Fibroblast of pulmonary artery (primary cell): ENCODE data around the gene NRSN2.

Experiments used
- DNase-seq: peaks from one replicate; pipeline ENCODE4 v3.0.0-alpha.2; 2010; ENCODE audit warnings: low read depth
- H3K4me3 ChIP-seq: replicated peaks from 2 replicates; pipeline ENCODE4 v1.5.1; 2011; ENCODE audit warnings: low read depth, mild to moderate bottlenecking, control low read depth, low read length, moderate library complexity
- TF ChIP-seq, protein P1 (sequence below): IDR thresholded peaks from 2 replicates; pipeline ENCODE4 v1.5.1; 2011; ENCODE audit warnings: mild to moderate bottlenecking, control low read depth, low read length, inconsistent platforms; ENCODE audit errors: missing control alignments

NRSN2 gene

DNA sequence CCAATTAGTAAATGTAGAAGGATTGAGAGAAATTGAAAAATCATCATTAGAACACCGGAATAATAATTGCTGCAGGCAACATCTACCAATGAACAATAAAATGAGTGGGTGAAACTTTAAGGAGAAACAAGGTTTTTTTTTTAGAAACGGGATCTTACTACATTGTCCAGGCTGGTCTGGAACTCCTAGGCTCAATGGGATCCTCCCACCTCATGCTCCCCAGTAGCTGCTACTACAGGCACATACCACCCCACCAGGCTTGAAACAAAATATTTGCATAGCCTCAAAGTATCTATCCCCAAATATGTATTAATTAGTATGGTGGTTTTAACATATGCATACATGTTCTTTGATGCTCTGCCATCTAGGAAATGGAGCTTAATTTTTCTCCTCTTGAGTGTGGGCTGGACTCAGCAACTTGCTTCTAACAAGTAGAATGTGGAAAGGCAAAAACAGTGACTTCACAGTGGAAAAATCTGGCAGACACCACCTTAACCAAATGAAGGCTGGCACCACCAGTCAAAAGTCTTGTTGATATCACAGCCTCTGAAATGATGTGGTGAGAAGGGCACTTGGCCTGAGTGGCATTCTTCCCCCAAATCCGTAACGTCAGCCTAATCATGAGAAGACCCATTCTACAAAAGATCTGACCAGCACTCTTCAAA is 12.1 kb downstream of the NRSN2 start:
- TF ChIP-seq, protein P1, sequence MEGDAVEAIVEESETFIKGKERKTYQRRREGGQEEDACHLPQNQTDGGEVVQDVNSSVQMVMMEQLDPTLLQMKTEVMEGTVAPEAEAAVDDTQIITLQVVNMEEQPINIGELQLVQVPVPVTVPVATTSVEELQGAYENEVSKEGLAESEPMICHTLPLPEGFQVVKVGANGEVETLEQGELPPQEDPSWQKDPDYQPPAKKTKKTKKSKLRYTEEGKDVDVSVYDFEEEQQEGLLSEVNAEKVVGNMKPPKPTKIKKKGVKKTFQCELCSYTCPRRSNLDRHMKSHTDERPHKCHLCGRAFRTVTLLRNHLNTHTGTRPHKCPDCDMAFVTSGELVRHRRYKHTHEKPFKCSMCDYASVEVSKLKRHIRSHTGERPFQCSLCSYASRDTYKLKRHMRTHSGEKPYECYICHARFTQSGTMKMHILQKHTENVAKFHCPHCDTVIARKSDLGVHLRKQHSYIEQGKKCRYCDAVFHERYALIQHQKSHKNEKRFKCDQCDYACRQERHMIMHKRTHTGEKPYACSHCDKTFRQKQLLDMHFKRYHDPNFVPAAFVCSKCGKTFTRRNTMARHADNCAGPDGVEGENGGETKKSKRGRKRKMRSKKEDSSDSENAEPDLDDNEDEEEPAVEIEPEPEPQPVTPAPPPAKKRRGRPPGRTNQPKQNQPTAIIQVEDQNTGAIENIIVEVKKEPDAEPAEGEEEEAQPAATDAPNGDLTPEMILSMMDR = no peak
- no peak for DNase-seq
- H3K4me3 ChIP-seq = no peak overlapping the region

DNA sequence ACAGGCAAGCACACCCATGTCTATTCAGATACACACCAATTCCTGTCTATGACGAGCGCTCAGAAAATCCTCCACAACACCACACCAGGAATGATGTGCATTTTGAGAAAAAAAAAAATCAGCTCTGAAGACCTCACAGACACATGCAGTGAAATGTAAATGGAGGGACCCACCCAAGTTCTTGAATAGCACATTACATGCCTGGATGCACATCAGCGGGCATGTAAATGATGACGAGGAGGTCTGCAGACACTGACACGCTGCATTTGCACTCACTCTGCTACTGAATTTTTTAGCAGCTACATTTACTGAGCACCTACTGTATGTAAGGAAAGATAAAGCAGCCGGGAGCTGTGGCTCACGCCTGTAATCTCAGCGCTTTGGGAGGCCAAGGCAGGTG is 14.7 kb downstream of the NRSN2 start:
- no peak overlapping the region for H3K4me3 ChIP-seq
- no peak for DNase-seq
- TF ChIP-seq, protein P1 = no peak

DNA sequence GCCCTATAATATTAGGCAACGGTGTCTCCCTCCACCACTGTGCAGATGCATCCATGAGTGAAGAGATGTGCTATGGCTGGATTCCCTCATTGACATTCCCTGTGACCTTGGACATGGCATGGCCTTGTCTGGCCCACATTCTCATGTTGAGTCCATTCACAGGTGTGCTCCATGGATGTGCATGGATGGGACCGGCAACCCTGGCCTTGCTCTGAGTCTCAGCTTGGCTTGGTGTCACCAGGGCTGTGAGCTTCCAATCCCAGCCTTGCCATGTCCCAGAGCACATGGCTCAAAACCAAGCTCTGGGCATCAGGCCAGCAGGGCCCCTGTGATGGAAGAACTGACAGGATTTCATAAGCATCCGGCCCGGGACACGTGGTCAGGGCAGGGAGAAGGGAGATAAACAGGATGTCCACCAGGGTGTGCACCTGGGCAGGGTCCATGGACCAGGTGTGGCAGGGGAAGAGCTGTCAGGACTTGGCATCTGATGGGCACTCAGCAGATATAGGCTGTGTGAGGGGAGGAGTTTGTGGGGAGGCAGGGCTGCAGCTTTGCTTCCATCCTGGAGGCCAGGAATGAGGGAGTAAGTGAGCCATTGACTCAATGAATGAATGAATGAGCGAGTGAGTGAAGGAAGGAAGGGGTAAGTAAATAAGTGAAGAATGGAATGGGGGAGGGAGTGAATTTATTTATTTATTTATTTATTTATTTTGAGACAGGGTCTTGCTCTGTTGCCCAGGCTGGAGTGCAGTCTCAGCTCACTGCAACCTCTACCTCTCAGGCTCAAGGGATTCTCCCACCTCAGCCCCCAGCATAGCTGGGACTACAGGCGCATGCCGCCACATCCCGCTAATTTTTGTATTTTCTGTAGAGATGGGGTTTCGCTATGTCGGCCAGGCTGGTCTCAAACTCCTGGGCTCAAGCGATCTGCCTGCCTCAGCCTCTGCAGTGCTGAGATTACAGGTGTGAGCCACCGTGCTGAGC is 15.7 kb downstream of the NRSN2 start:
- peak; percentile 95 for DNase-seq
- H3K4me3 ChIP-seq = no peak overlapping the region
- TF ChIP-seq, protein P1 = peak; percentile 68

DNA sequence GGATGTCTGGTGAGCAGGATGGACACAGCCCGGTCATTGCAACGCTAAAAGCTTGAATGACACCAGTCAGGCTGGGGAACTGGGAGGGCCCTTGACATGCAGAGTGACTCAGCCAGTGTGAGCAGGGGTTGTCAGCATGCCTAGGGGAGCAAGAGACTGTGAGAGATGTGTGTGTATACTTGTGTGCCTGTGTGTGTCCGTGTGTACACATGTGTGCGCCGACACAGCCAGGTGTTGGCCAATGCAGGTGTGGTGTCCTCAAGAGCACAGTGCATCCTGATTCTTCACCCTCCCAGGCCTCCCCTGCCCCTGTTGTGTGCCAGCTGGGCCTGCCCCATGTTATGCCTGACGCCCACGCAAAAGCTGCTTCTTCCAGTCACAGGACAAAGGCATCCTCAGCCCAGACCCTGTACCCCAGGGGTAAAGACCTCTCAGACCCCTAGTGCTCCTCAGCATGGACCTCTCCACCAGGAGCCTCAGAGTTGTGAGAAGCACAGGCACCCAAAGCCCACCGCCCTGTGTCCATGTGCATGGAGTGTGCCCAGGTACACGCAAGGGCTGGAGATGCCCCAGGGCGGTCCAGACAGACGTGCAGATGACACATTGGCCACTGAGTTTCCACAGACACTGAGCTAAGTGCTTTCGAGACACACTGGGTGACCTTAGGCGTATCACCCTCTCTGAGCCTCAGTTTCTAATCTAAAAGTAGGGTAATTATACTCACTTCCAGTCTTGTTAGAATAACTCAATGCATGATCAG is 16.6 kb downstream of the NRSN2 start:
- DNase-seq = no peak
- TF ChIP-seq, protein P1 = no peak
- H3K4me3 ChIP-seq = no peak overlapping the region

DNA sequence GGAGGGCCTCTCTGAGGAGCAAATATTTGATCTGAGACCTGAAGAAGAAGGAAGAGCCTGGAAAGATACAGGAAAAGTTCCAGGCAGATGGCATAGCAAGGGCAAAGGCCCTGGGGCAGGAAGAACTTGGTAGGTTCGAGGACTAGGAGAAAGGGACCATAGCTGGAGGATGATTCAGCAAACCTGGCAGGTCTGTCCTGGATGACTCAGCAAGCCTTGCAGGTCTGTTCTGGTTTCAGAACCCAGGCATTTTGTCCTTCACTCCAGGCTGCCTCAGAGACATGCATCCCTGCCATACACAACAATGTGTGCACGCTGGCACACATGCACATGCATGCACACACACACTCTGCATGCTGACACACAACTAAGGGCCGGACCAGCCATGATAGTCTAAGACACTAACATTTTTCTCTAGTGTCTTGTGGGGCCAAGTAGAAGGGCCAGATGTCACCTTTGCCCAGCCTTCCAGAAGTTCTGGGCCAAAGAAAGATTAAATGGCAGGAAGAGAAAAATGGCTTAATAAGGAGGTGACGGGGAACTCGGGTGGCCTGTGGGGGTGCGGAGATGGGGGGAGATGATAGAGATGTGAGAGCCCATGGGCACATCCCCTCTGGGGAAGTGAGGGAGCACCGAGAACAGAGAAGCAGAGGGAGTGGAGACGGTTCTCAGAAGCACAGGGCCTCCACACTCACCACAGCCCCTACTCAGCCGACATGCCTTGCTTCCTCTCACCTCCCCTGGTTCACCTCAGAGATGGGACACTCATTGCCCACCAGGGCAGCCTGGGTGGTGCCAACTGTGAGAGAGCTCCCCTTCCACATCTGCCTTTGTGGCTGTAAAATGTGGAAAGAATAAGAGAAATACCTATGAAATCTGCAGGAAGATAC is 18.2 kb downstream of the NRSN2 start:
- peak; percentile 45 for DNase-seq
- H3K4me3 ChIP-seq = no peak overlapping the region
- TF ChIP-seq, protein P1 = no peak

DNA sequence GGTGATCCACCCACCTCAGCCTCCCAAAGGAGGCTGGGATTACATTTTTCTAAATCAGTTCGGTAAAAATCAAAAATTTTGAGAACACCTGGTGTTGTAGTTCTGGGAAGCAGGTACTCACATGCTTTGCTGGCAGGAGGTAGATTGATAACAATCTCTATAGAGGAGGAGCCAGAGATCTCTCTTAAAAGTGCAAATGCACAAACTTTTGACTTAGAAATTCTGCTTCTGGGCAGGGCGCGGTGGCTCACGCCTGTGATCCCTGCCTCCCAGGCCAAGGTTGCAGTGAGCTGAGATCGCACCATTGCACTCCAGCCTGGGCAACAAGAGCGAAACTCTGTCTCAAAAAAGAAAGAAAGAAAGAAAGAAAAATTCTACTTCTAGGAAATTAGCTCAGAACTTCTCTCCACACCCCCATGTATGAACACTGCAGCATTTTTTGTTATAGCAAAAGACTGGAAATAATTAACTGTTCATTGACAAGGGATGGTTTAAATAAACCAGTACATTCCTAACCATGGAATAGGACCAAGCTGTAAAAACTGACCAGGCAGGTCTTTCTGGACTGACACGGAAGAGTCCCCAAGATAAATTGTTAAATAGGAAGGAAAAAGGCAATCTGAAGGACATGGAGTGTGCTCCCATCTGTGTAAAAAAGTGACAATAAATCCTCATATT is 19.3 kb downstream of the NRSN2 start:
- DNase-seq = no peak
- TF ChIP-seq, protein P1 = no peak
- H3K4me3 ChIP-seq = no peak overlapping the region
